ENCODE data around the gene AARS1. TPM values are rescaled to one million over a fixed set of nuclear protein-coding genes. Genes with fewer than 3 reads are reported as not detected.

The AARS1 gene
- total RNA-seq, 2 experiments from 2014 or later, result 10.3 to 11.1 TPM

GRCh38 chr16:70331588-70332358, 42.5 kb upstream of the AARS1 start:
- CTCF ChIA-PET, result interaction anchor here (1.2 kb wide), 1 partner anchor 10 kb away, joined by 3 read pairs; no protein-coding TSS in a partner anchor
- Mint-ChIP-seq H3K4me3 (no peak overlapping the region), H3K36me3 (ENCODE audit: low read depth) (peaks cover 66% of the 10 kb centered on the region), H3K9me3 (no peaks in the 10 kb centered on the region), H3K27me3 (no peaks in the 10 kb centered on the region), H3K27ac (no peak overlapping the region), H3K4me1 (ENCODE audit: low read depth) (no peaks in the 10 kb centered on the region)
- Histone ChIP-seq H3K36me3 (ENCODE audit: insufficient read depth, low read length) (peaks cover 53% of the 10 kb centered on the region), H3K27ac (ENCODE audit: low read depth in 1 of 2, low read length in 2 of 2) (no peak overlapping the region), H3K9me3 (ENCODE audit: control insufficient read depth in 1 of 2, insufficient read depth in 1 of 2, low read length in 2 of 2) (no peaks in the 10 kb centered on the region), H3K27me3 (ENCODE audit: control insufficient read depth in 1 of 2, insufficient read depth in 2 of 2, low read length in 2 of 2) (no peaks in the 10 kb centered on the region), H3K4me3 (ENCODE audit: low read length) (no peak overlapping the region), H3K4me1 (ENCODE audit: insufficient read depth, low read length) (no peaks in the 10 kb centered on the region)
- intact Hi-C loops (cut with DNase I, micrococcal nuclease), result loop anchor here in 1 of 2 experiments (2.0 to 10.0 kb wide), 2 partner anchors 321 to 443 kb away; no protein-coding TSS in a partner anchor
- POLR2A ChIA-PET, result interaction anchor here (2.5 kb wide), 1 partner anchor 15 kb away, joined by 11 read pairs; the partner anchor contains the start of gene DDX19A
- DNase-seq, result peak in 7 of 14 experiments; percentile 5 to 33 (median 15)
- ATAC-seq (ENCODE audit: poor library complexity), result peak; percentile 68
- peak; percentile 58 for TF ChIP-seq CTCF (IDR thresholded peaks at IDR 0.05)

GRCh38 chr16:70331091-70331490, 41.8 kb upstream of the AARS1 start:
- intact Hi-C loops (cut with DNase I, micrococcal nuclease), result loop anchor here in 1 of 2 experiments (2.0 to 10.0 kb wide), 2 partner anchors 322 to 444 kb away; no protein-coding TSS in a partner anchor
- H3K36me3 ChIP-seq (ENCODE audit: insufficient read depth, low read length), result peaks cover 49% of the 10 kb centered on the region
- no peaks in the 10 kb centered on the region for H3K4me1 ChIP-seq (ENCODE audit: insufficient read depth, low read length)
- H3K4me3 ChIP-seq (ENCODE audit: low read length), result no peak overlapping the region
- Mint-ChIP-seq H3K4me1 (ENCODE audit: low read depth) (no peaks in the 10 kb centered on the region), H3K27ac (no peak overlapping the region), H3K4me3 (no peak overlapping the region), H3K9me3 (no peaks in the 10 kb centered on the region), H3K36me3 (ENCODE audit: low read depth) (peaks cover 61% of the 10 kb centered on the region), H3K27me3 (no peaks in the 10 kb centered on the region)
- ChIA-PET POLR2A (interaction anchor here (2.5 kb wide), 1 partner anchor 16 kb away, joined by 11 read pairs; the partner anchor contains the start of gene DDX19A), CTCF (interaction anchor here (1.2 kb wide), 1 partner anchor 10 kb away, joined by 3 read pairs; no protein-coding TSS in a partner anchor)
- no peak for DNase-seq
- H3K27me3 ChIP-seq (ENCODE audit: control insufficient read depth in 1 of 2, insufficient read depth in 2 of 2, low read length in 2 of 2), result no peaks in the 10 kb centered on the region
- ATAC-seq (ENCODE audit: poor library complexity), result no peak
- H3K27ac ChIP-seq (ENCODE audit: low read depth in 1 of 2, low read length in 2 of 2), result no peak overlapping the region
- H3K9me3 ChIP-seq (ENCODE audit: control insufficient read depth in 1 of 2, insufficient read depth in 1 of 2, low read length in 2 of 2), result no peaks in the 10 kb centered on the region
- TF ChIP-seq CTCF (IDR thresholded peaks at IDR 0.05), result no peak

DNA sequence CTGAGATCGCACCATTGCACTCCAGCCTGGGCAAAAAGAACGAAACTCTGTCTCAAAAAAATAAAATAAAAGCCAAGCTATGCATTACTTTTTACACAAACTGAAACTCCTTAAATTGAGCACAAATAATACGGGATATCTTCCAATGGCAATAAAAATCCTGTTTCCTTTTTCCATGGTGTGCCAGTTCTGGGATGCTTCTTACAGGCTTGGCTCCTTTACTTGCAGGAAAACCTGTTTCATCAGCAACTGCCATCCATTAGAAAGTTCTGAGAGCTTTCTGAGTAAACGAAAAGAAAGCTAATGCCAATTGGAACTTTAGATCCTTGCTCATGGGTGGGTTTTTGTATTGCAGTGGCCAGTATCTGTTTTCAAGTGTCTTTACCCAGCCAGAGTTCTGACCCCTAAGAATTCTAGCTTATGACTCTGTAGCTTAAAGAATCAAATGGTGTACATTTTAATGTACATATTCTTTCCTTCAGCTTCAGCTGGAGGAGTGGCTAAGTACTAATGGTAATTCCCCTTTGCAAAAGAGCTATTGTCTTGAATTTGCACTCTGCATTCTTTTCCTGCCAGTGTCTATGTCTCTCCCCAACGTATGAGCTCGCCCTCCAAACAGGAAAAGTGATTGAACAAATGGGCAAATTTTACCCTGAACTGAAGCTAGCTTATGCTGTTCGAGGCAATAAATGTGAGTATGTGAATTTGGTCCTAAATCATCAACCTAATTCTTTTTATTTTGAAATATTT, 35.9 kb upstream of the AARS1 start:
- POLR2A ChIA-PET, result interaction anchor here (1.2 kb wide), 1 partner anchor 19 kb away, joined by 3 read pairs; no protein-coding TSS in a partner anchor
- intact Hi-C loops (cut with DNase I, micrococcal nuclease), result no loop called here

More for the DNA sequence above, 35.9 kb upstream of the AARS1 start:
- Mint-ChIP-seq H3K27me3 (no peaks in the 10 kb centered on the region), H3K36me3 (ENCODE audit: low read depth) (peaks cover 50% of the 10 kb centered on the region), H3K27ac (no peak overlapping the region), H3K4me1 (ENCODE audit: low read depth) (no peaks in the 10 kb centered on the region), H3K9me3 (no peaks in the 10 kb centered on the region), H3K4me3 (no peak overlapping the region)
- DNase-seq, result no peak
- CTCF ChIA-PET, result interaction anchor here (1.3 kb wide), 1 partner anchor 73 kb away, joined by 3 read pairs; the partner anchor contains the start of gene EXOSC6
- ATAC-seq (ENCODE audit: poor library complexity), result no peak
- Histone ChIP-seq H3K27me3 (ENCODE audit: control insufficient read depth in 1 of 2, insufficient read depth in 2 of 2, low read length in 2 of 2) (no peaks in the 10 kb centered on the region), H3K27ac (ENCODE audit: low read depth in 1 of 2, low read length in 2 of 2) (no peak overlapping the region), H3K36me3 (ENCODE audit: insufficient read depth, low read length) (peaks cover 47% of the 10 kb centered on the region), H3K9me3 (ENCODE audit: control insufficient read depth in 1 of 2, insufficient read depth in 1 of 2, low read length in 2 of 2) (no peaks in the 10 kb centered on the region), H3K4me3 (ENCODE audit: low read length) (no peak overlapping the region), H3K4me1 (ENCODE audit: insufficient read depth, low read length) (no peaks in the 10 kb centered on the region)
- no peak for TF ChIP-seq CTCF (IDR thresholded peaks at IDR 0.05)

Data from CD4-positive, alpha-beta T cell (primary cell).